CD14-positive monocyte (primary cell): ENCODE measurements around the gene KIF13A. TPM values are rescaled to one million over a fixed set of nuclear protein-coding genes. Genes with fewer than 3 reads are reported as not detected.

Source experiments
- DNase-seq, 3 donors: peaks; one replicate each; pipeline ENCODE4 v3.0.0-alpha.2; 2011 to 2022
- H2AFZ ChIP-seq: 2 replicates; pipeline ENCODE4 v1.6.0; 2012; ENCODE audit warnings: mild to moderate bottlenecking, low read depth, low read length, inconsistent platforms; ENCODE audit not compliant: insufficient read depth, poor library complexity, severe bottlenecking
- H3K27ac ChIP-seq, 2 donors: 1 replicate in 1 of 2; 2 replicates in 1 of 2; pipeline ENCODE4 v1.5.1; 2012 to 2013; ENCODE audit warnings: low read length in 2 of 2, control low read depth in 1 of 2, inconsistent platforms in 1 of 2, low read depth in 1 of 2, mild to moderate bottlenecking in 1 of 2
- H3K27me3 ChIP-seq, 2 donors: one replicate each; pipeline versions ENCODE4 v1.6.0 to v1.6.1; 2011 to 2013; ENCODE audit warnings: low read length in 2 of 2; ENCODE audit not compliant: control insufficient read depth in 2 of 2, insufficient read depth in 2 of 2
- H3K36me3 ChIP-seq, 2 donors: replicated peaks in 1 of 2; 1 replicate in 1 of 2; 2 replicates in 1 of 2; pipeline versions ENCODE4 v1.5.1 to v1.6.1; 2012 to 2013; ENCODE audit warnings: low read length in 2 of 2, control low read depth in 1 of 2, inconsistent platforms in 1 of 2, mild to moderate bottlenecking in 1 of 2; ENCODE audit not compliant: insufficient read depth in 2 of 2, control insufficient read depth in 1 of 2
- H3K4me1 ChIP-seq, 2 donors: 1 replicate in 1 of 2; 2 replicates in 1 of 2; pipeline versions ENCODE4 v1.5.1 to v1.6.1; 2012 to 2013; ENCODE audit warnings: low read length in 2 of 2, control low read depth in 1 of 2, inconsistent platforms in 1 of 2, mild to moderate bottlenecking in 1 of 2, moderate library complexity in 1 of 2; ENCODE audit not compliant: insufficient read depth in 2 of 2, control insufficient read depth in 1 of 2
- H3K4me2 ChIP-seq: replicated peaks from 2 replicates; pipeline ENCODE3; 2012; ENCODE audit warnings: low read length, moderate library complexity, mild to moderate bottlenecking; ENCODE audit not compliant: poor library complexity, severe bottlenecking; ENCODE audit errors: extremely low read depth
- H3K4me3 ChIP-seq, 3 experiments: fragments of 200-600 bp in 1 of 3; sonication (generic) in 1 of 3; replicated peaks in 1 of 3; 1 replicate in 2 of 3; 2 replicates in 1 of 3; pipeline ENCODE4 v1.5.1; 2011 to 2013; ENCODE audit warnings: low read length in 3 of 3, mild to moderate bottlenecking in 3 of 3, control low read depth in 2 of 3, low read depth in 2 of 3, inconsistent platforms in 1 of 3, moderate library complexity in 1 of 3
- H3K79me2 ChIP-seq: 2 replicates; pipeline ENCODE4 v1.6.0; 2012; ENCODE audit warnings: mild to moderate bottlenecking, control low read depth, inconsistent platforms, low read length, moderate library complexity; ENCODE audit not compliant: insufficient read depth
- H3K9ac ChIP-seq: 2 replicates; pipeline ENCODE4 v1.6.0; 2017; ENCODE audit warnings: low read length, mild to moderate bottlenecking; ENCODE audit not compliant: insufficient read depth, poor library complexity, severe bottlenecking
- H3K9me3 ChIP-seq, 2 donors: replicated peaks in 1 of 2; 1 replicate in 1 of 2; 2 replicates in 1 of 2; pipeline versions ENCODE4 v1.5.1 to v1.6.1; 2012 to 2013; ENCODE audit warnings: low read length in 2 of 2, control low read depth in 1 of 2; ENCODE audit not compliant: control insufficient read depth in 1 of 2, insufficient read depth in 1 of 2
- H4K20me1 ChIP-seq: 2 replicates; pipeline ENCODE4 v1.6.0; 2012; ENCODE audit warnings: mild to moderate bottlenecking, low read length, control low read depth, moderate library complexity; ENCODE audit not compliant: insufficient read depth
- H3K27ac Mint-ChIP-seq, 7 donors: one replicate each; pipeline ENCODE4 v1.8.0; 2020; ENCODE audit warnings: mild to moderate bottlenecking in 7 of 7, mixed read lengths in 7 of 7, moderate library complexity in 6 of 7, inconsistent platforms in 2 of 7
- H3K27me3 Mint-ChIP-seq, 3 donors: one replicate each; pipeline ENCODE4 v1.8.0; 2021 to 2022; ENCODE audit warnings: low read depth in 3 of 3, mild to moderate bottlenecking in 3 of 3, mixed read lengths in 3 of 3, moderate library complexity in 3 of 3, inconsistent platforms in 1 of 3
- H3K36me3 Mint-ChIP-seq, 2 donors: one replicate each; pipeline ENCODE4 v1.8.0; 2020; ENCODE audit warnings: mixed read lengths in 2 of 2, inconsistent platforms in 1 of 2, mild to moderate bottlenecking in 1 of 2
- H3K4me1 Mint-ChIP-seq: one replicate; pipeline ENCODE4 v1.8.0; 2020; ENCODE audit warnings: mild to moderate bottlenecking, mixed read lengths
- H3K4me3 Mint-ChIP-seq, 2 donors: one replicate each; pipeline ENCODE4 v1.8.0; 2020; ENCODE audit warnings: mild to moderate bottlenecking in 2 of 2, mixed read lengths in 2 of 2, moderate library complexity in 1 of 2
- H3K9me3 Mint-ChIP-seq, 7 donors: one replicate each; pipeline ENCODE4 v1.8.0; 2020 to 2022; ENCODE audit warnings: mixed read lengths in 7 of 7, mild to moderate bottlenecking in 6 of 7, moderate library complexity in 6 of 7, inconsistent platforms in 2 of 7
- WGBS: methylation state at CpG from one replicate; pipeline ENCODE4 v1.1.5; 2013; ENCODE audit warnings: missing lambda C conversion rate; ENCODE audit not compliant: insufficient coverage; 5-methylcytosine and 5-hydroxymethylcytosine counted together
- intact Hi-C, 2 donors: fragments of 100-400 bp; cut with micrococcal nuclease; formaldehyde crosslinking; loops; one replicate each; pipeline versions ENCODE4 v1.15.0 to v1.15.1; 2023
- polyA plus RNA-seq, 3 donors: library from polyadenylated mRNA; depleted of rRNA in 1 of 3; unstranded in 2 of 3; stranded (reverse) in 1 of 3; fragments of 300-500 nt in 2 of 3; fragments of >200 nt in 1 of 3; fragmentation: Illumina TruSeq in 2 of 3; gene quantifications; 1 replicate in 2 of 3; 2 replicates in 1 of 3; pipeline ENCODE4 v1.2.3, GENCODE V29; 2012 to 2021
- TF ChIP-seq, protein P1 (sequence below): fragments of 200-600 bp; IDR thresholded peaks from one replicate; pipeline ENCODE4 v1.8.0; 2022; ENCODE audit warnings: antibody characterized with exemption, mild to moderate bottlenecking

KIF13A gene
- polyA plus RNA-seq, 3 donors: 2.9 to 28.4 (median 6.0) TPM

DNA sequence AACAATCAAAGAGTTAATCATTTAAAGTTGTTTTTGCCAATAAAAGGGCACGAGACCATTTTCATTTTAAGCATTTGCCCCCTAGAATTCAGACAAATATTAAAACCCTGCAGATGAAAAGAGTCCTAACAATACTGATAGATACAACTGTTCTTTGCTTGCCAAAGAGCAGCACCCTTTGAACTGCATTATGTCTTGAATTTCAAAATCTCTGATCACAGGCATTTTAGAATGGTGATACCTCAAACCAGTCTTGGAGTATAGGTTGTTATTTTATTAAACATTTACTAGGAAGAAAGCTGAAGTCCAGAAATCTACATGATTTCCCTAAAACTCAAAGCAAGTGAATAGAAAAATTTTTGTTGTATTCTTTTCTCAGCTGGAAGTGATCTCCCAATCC lies 108.7 kb downstream of the KIF13A start:
- no peaks in the 10 kb centered on the region for H3K27me3 Mint-ChIP-seq
- H3K79me2 ChIP-seq: peaks cover 24% of the 10 kb centered on the region
- no peak for DNase-seq
- no peak overlapping the region for H3K4me3 ChIP-seq
- H4K20me1 ChIP-seq: peaks cover 30% of the 10 kb centered on the region
- no peak overlapping the region for H3K4me3 Mint-ChIP-seq
- H3K4me1 Mint-ChIP-seq: peaks cover 31% of the 10 kb centered on the region
- H3K36me3 ChIP-seq: no peaks in the 10 kb centered on the region
- TF ChIP-seq, protein P1, sequence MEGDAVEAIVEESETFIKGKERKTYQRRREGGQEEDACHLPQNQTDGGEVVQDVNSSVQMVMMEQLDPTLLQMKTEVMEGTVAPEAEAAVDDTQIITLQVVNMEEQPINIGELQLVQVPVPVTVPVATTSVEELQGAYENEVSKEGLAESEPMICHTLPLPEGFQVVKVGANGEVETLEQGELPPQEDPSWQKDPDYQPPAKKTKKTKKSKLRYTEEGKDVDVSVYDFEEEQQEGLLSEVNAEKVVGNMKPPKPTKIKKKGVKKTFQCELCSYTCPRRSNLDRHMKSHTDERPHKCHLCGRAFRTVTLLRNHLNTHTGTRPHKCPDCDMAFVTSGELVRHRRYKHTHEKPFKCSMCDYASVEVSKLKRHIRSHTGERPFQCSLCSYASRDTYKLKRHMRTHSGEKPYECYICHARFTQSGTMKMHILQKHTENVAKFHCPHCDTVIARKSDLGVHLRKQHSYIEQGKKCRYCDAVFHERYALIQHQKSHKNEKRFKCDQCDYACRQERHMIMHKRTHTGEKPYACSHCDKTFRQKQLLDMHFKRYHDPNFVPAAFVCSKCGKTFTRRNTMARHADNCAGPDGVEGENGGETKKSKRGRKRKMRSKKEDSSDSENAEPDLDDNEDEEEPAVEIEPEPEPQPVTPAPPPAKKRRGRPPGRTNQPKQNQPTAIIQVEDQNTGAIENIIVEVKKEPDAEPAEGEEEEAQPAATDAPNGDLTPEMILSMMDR: no peak
- H3K36me3 Mint-ChIP-seq: peaks cover 4 to 23% of the 10 kb centered on the region in 2 donors
- H3K27me3 ChIP-seq: no peaks in the 10 kb centered on the region
- H3K9me3 Mint-ChIP-seq: no peaks in the 10 kb centered on the region
- H3K27ac ChIP-seq: no peak overlapping the region
- H2AFZ ChIP-seq: no peak overlapping the region
- no peak overlapping the region for H3K27ac Mint-ChIP-seq
- no peak overlapping the region for H3K4me2 ChIP-seq
- no peak overlapping the region for H3K9ac ChIP-seq
- H3K9me3 ChIP-seq: no peaks in the 10 kb centered on the region
- peaks cover 23 to 37% of the 10 kb centered on the region in 2 donors for H3K4me1 ChIP-seq
- intact Hi-C loops: no loop called here
- no CpG with 5 or more reads among the region's 1 CpG for WGBS

GRCh38 chr6:17877895-17878440 lies 109.5 kb downstream of the KIF13A start:
- H3K4me1 ChIP-seq: peaks cover 15 to 29% of the 10 kb centered on the region in 2 donors
- H3K79me2 ChIP-seq: peaks cover 17% of the 10 kb centered on the region
- intact Hi-C loops: no loop called here
- no peaks in the 10 kb centered on the region for H3K27me3 ChIP-seq
- no peaks in the 10 kb centered on the region for H3K9me3 ChIP-seq
- H2AFZ ChIP-seq: no peak overlapping the region
- Mint-ChIP-seq H3K9me3 (no peaks in the 10 kb centered on the region), H3K4me3 (no peak overlapping the region), H3K27me3 (no peaks in the 10 kb centered on the region), H3K4me1 (peaks cover 25% of the 10 kb centered on the region), H3K36me3 (peaks cover 7 to 26% of the 10 kb centered on the region in 2 donors), H3K27ac (no peak overlapping the region)
- DNase-seq: no peak
- no peak overlapping the region for H3K27ac ChIP-seq
- WGBS: no CpG with 5 or more reads among the region's 3 CpGs
- no peak overlapping the region for H3K4me3 ChIP-seq
- TF ChIP-seq, protein P1: no peak
- H3K4me2 ChIP-seq: no peak overlapping the region
- H3K9ac ChIP-seq: no peak overlapping the region
- H3K36me3 ChIP-seq: peaks cover 0 to 7% of the 10 kb centered on the region in 2 donors
- peaks cover 28% of the 10 kb centered on the region for H4K20me1 ChIP-seq
